Right lobe of liver (tissue), 4 donors: ENCODE data around the gene CNTN3.

Experiments
- CTCF ChIP-seq, 4 donors: fragments of 200-600 bp in 3 of 4; fragments of 450-650 bp in 1 of 4; IDR thresholded peaks; one replicate each; pipeline versions ENCODE4 v1.5.1 to v1.8.0; 2016 to 2022; ENCODE audit warnings: antibody characterized with exemption in 4 of 4, mild to moderate bottlenecking in 2 of 4
- POLR2A ChIP-seq: fragments of 450-650 bp; IDR thresholded peaks from one replicate; pipeline ENCODE4 v1.6.1; 2017; ENCODE audit warnings: antibody characterized with exemption, mild to moderate bottlenecking
- donor health status: DM: no; HTN: no; CAD: no.
- donor health status: DM: no; HTN: no; CAD: no.
- donor health status: DM: no; HTN: yes; CAD: no.

- no peak for TF ChIP-seq CTCF (IDR thresholded peaks at IDR 0.05)
- no peak for TF ChIP-seq POLR2A
Observed at GRCh38 chr3:74591342-74591741, 23.1 kb downstream of the CNTN3 start.
